IPS DF 4.7 (cell line): Measurements from ENCODE around the gene SH3BP5L.
"Not testable (repeated sequence)": the region's sequence is repeated elsewhere in the genome, so short reads cannot be mapped to it uniquely, and the experiment has no call there.

Source experiments
- DNase-seq: peaks from one replicate; pipeline ENCODE4 v3.0.0-alpha.2; 2013; ENCODE audit warnings: low spot score; ENCODE audit errors: extremely low read depth

Gene SH3BP5L

DNA sequence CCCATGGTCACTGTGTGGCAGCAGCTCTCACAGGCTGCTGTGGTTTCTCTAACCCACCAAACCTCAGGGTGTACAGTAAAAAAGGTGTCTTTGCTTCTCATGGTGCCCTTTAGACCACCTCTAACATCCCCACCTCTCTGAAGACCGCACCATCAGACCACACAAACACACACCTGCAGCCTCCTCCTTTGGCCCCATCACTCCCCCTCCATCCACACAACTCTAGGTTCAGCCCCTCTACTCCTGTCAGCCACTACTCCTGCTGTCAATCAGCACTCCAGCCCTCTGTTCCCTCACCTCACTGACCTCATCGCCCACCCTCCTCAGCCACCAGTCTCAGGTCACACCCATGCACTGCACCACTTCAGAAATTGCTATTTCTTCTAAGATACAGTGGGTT is 25.7 kb upstream of the SH3BP5L start:
- DNase-seq = no peak

DNA sequence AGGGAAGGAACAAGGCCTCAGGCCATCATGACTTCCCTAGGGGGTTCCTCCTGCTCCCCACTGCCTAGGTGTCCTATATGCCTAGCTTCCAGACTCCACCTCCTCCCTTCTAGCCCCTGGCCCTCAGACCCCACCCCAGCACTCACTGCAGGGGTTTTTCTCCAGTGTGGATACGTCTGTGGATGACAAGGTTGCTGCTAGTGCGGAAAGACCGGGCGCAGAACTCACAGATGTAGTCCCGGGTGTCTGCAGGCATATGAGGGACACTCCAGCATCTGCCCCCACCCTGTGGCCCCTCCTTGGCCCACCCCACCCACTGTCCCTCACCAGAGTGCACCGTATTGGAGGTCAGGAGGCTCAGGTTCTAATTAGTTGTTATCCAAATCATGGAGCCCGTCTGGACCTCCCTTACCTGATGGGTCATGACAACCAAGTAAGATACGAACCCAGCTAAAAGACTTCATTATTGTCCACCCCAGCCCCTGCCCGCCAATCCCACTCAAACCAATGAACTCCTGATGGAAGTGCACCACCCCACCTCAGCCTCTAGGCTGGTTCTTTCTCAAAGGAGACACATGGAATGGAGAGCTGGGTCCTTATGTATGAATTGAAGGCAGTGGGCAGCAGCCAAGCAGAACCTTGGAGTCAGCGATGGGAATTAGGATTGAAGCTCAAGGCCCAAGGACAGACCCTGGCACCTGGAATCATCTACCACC is 25.0 kb upstream of the SH3BP5L start:
- DNase-seq = no peak

DNA sequence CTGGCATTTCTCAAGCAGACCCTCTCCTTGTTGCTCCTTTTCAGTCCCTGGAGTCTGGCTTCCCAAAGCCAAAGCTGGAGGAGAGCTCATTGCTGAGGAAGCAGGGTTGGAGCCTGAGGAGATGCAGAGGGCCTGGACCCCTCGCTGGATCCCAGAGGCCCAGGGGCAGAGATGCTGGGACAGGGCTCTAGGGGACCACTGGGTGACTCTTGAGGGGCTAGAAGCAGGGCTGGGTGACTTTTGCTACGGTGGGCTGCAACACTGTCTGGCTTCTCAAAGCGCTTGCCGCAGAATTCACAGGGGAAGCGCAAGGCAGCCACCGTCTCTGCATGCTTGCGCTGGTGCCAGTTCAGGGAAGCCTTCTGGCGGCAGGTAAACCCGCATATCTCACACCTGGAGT is 24.4 kb upstream of the SH3BP5L start:
- DNase-seq = no peak

DNA sequence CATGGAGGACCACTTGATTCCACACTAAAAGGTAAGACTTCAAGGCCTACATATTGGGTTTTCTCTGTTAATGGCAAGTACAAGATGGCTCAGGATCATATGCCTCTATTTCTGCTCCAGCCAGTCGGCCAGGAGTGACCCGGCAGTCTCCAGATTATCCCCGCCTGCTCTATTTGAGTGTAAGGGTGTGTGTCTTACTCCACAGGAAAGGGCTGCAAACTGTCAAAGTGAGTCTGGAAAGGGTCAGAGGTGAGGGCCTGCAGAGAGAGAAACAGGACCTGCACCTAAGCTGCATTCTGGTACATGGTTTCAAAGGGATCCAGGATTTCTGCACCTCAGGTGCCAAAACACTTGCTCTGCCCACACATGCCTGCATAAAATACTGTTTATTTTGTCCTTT is 23.9 kb upstream of the SH3BP5L start:
- no peak for DNase-seq

DNA sequence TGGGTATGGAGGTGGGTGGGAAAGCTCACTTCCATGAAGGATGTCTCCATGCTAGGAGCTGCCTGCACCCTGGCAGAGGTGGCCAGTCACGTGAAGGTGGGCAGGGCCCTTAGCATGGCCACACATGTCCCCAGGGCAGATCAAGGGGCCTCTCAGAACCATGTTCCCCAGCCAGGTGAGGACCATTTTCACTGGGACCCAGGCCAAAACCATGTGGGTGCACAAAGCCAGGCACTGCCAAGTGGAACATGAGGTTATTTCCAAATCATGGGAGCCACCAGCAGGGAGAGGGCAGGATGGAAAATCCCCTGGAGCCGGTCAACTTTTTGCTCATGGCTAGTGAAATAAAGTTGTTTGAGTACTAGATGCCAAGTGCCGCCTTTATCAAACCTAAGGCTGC is 23.4 kb upstream of the SH3BP5L start:
- no peak for DNase-seq

DNA sequence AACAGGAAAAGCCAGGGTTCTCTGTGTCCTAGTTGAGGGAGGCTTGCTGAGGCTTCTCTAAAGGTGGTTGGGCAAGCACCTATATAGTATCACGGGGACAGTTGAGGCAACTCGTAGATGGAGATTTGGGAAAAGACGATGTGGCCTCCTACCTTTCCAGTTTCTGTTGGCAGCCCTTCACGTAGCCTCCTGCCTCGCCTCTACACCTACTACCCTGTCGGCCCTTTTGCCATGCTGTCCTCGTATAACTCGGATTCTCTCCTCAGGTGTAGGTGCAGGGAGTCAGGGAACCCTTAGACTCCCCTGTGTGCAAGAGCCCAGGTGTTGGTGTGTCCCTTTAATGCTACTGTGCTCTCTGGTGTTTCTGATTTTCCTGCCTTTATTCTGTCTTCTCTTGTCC is 22.9 kb upstream of the SH3BP5L start:
- no peak for DNase-seq

DNA sequence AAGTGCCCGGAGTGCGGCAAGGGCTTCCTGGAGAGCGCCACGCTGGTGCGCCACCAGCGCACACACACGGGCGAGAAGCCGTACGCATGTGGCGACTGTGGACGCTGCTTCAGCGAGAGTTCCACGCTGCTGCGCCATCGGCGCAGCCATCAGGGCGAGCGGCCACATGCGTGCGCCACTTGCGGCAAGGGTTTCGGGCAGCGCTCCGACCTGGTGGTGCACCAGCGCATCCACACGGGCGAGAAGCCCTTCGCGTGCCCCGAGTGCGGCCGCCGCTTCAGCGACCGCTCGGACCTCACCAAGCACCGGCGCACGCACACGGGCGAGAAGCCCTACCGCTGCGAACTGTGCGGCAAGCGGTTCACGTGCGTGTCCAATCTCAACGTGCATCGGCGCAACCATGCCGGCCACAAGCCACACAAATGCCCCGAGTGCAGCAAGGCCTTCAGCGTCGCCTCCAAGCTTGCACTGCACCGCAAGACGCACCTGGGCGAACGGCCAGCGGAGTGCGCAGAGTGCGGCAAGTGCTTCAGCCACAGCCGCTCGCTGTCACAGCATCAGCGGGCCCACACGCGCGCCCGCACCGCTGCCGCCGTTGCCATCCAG is 22.3 kb upstream of the SH3BP5L start:
- no peak for DNase-seq

DNA sequence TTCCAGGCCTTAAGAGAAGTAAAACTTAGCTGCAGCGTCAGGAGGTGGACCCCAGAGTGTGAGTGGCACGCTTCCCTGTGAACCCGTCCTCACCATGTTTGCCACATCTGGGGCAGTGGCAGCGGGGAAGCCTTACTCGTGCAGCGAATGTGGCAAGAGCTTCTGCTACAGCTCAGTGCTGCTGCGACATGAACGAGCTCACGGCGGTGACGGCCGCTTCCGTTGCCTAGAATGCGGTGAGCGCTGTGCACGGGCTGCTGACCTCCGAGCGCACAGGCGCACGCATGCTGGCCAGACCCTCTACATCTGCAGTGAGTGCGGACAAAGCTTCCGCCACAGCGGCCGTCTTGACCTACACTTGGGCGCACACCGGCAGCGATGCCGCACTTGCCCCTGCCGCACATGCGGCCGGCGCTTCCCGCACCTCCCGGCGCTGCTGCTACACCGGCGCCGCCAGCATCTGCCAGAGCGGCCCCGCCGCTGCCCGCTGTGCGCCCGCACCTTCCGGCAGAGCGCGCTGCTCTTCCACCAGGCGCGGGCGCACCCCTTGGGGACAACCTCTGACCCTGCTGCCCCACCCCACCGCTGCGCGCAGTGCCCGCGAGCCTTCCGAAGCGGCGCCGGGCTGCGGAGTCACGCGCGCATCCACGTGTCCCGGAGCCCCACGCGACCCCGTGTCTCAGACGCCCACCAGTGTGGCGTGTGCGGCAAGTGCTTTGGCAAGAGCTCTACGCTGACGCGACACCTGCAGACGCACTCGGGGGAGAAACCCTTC is 21.7 kb upstream of the SH3BP5L start:
- no peak for DNase-seq

DNA sequence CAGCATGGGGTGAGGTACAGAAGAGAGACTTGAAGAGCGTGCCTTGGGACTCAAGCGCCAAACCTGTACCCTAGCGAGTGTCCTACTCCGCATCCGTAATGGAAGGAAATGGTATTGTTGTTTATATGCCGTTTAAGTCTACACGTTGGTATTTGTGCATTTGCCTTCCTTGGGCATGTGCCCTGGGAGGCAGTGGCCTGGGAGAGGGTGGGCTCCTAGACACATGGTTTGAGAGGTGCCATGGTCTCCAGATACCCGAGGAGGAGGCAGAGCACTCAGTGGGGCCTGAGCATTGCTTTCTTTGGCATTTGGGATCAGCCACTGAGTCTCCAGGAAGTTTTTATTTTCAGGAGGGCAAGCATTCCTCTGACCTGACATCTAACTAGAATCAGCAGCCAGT is 18.8 kb upstream of the SH3BP5L start:
- DNase-seq = no peak

DNA sequence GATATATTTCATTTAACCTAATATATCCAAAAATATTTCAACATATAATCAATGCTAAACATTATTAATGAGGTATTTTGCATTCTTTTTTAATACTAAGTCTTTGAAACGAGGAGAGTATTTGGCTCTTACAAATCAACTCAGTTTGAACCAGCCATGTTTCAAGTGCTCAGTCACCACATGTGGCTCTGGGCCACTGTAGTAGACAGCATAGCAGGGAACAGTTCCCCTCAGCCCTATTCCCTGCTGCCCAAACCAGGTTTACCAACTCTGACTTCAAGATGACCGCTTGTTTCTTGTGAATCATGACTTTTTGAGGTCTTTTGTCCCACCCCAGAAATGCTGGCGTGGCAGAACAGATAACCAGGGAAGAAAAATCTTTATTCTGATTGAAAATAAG is 18.0 kb upstream of the SH3BP5L start:
- DNase-seq = no peak

DNA sequence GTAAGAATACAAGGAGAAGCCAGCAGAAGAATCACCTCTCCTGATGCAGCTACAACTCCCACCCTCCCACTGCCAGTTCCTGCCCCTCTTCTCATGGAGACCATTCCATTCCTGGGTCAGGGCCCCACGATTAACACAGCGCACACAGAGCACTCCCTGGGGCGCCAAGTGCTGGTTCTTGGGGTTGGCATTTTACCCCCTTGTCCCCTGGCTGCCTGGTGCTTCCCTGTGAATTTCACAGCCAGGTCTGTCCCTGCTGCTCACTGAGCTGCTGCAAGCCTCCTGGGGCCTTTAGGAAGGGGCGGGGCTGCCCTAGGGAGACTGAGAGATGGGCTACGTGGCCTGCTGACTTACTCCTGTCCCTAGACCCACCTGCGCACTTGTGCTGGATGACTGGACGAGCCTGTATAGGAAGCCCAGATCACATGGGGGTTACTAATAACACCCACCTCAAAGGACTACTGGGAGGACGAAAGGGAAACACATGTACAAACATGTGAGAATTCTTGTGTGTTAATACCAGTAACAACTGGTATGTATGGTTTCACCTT is 17.1 kb upstream of the SH3BP5L start:
- DNase-seq = no peak

DNA sequence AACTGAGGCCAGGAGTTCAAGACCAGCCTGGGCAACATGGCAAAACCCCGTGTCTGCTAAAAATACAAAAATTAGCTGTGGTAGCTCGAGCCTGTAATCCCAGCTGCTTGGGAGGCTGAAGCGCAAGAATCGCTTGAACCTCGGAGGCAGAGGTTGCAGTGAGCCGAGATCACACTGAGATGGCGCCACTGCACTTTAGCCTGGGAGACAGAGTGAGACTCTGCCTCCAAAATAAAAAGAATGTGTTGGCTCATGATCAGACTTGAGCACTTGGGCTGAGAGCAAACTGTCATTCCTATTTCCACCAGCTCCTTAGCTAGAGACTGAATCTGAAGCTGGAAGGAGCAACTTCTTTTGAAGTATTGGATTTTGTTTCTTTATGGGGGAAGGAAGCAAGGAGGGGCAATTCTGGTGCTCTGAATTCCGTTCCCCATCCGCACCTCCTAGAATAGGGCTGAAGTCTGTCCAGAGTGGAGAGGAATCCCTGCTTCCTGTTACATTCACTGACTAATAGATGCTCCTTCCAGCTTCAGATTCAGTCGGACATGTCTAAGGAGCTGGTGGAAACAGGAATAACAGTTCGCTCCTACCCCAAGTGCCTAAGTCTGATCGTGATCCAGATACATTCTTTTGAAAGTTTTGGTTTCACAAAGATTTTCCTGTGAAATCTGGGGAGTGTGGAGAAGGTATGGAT is 16.1 kb upstream of the SH3BP5L start:
- no peak for DNase-seq

DNA sequence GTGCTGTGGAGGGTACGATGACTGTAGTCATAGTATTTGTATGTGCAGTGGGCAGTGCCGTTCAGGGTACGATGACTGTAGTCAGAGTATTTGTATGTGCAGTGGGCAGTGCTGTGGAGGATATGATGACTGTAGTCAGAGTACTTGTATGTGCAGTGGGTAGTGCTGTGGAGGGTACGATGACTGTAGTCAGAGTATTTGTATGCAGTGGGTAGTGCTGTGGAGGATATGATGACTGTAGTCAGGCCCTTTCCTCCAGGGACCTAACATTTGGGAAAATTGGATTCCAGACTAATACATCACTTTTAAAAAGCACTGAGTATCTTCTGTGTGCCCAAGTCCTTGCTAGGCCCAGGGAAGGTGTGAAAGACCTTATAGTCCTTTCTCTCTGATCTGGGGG is 15.2 kb upstream of the SH3BP5L start:
- DNase-seq = no peak

DNA sequence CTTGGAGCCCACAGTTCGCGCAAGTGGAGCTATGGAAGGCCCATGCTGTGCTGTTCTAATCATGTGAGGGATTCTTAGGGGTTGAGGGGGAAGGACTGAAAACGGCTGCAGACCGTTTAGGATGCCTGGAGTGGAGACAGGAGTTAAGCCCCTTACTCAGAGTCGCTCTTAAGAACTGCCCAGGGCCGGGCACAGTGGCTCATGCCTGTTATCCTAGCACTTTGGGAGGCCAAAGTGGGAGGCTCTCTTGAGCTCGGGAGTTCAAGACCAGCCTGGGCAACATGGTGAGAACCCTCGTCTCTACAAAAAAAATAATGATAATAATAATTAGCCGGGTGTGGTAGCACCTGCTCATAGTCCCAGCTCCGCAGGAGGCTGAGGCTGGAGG is 13.4 kb upstream of the SH3BP5L start:
- no peak for DNase-seq

DNA sequence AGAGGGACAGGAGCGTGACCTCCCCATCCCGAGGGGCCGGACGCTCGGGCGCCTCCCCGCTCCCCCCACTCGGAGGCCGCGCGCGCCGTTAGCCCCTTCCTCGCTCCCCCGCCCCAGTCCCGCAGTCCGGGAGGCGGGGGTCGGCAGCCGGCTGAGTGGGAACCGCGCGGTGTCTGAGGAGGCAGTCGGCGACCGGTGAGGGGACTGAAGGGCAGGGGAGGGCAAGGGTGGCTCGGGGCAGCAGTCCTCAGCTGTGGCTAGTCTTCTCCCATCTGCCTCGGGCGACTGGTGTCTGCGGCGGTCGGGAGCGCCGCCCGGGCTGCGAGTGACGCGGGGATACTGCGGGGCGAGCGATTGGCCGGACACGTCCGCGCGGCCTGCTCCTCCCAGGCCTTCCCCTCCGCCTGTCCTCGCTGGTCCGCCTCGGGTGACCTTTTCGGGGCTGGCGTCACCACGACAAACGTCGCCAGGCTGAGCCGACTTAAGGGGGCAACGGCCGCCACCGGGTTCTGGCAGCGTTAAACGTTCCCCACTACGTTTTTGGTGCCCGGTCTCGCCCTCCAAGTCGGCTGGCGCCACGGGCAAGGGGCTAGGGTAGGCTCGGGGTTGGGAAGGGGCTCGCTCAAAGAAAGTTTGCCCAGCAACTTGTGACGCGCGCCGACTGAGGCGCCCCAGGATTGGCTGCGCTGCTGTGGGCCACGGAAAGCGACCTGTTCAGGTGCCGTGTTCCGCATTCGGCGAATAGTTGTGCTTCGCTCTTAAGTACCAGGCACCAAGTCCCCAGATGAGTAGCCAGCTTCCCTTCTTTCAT is 12.8 kb upstream of the SH3BP5L start:
- DNase-seq = no peak

DNA sequence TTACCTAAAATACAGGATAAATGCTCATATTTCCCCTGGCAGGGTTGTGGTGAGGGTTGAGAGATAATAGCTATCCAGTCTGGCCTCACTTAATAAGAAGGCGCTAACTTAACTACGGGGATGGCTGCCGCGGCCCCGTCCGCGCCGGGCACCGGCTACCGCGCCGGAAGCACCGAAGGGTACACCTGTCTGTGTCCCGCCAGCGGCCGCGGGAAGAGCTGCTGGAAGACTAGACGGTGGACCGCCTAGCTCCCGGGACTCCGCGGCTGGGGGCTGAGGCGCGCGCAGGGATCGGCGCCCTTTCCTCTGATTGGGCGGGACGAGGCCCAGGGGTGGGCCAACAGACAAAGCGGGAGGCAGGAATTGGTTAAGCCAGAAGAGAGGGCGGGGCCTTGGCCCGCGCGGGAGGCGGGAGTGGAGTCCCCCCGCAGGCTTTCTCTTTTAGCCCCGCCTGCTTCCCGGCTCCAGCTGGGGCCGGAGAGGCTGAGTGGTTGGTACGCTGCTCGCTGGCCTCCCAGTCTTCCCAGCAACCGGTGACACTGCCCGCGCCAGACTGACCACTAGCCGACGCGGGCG is 12.2 kb upstream of the SH3BP5L start, which contains the start of gene ZNF672:
Gene ZNF672, plus strand, starts transcription at position 444 of the 576 bp plus-strand sequence. CDS start 9,051 bp downstream, outside the sequence.
- DNase-seq = no peak

DNA sequence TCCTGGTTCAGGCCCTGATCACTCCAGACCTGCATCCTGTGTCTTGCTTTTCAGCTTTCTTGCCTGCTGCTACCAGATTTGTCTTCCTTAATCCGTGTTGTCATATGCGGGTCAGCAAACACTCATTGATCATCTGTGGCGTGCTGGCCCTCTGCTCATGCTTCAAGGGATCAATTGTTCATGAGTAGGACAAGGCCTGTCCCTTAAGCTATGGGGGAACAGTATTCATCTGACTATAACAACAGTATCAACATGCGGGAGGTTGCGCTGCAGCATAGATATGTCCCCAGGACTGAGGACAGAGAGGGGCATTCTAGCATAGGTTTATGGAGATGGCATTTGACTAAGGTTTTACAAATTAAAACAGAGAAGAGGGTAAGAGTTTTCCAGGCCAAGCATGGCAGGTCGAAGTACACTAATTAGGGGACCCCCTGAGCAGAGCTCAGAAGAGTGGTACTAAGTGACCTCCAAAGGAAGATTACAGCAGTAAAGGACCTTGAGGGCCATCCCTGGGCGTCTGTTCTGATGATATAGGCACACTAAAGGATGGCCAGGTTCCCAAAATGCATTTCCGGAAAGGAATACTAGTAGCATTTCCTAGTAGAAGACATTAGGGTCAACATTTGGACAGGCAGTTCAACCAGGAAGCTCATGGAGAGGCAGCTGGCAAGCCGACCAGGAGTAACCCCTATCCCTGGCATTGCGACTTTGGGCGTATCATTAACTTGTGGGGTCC is 11.5 kb upstream of the SH3BP5L start:
- DNase-seq = no peak

DNA sequence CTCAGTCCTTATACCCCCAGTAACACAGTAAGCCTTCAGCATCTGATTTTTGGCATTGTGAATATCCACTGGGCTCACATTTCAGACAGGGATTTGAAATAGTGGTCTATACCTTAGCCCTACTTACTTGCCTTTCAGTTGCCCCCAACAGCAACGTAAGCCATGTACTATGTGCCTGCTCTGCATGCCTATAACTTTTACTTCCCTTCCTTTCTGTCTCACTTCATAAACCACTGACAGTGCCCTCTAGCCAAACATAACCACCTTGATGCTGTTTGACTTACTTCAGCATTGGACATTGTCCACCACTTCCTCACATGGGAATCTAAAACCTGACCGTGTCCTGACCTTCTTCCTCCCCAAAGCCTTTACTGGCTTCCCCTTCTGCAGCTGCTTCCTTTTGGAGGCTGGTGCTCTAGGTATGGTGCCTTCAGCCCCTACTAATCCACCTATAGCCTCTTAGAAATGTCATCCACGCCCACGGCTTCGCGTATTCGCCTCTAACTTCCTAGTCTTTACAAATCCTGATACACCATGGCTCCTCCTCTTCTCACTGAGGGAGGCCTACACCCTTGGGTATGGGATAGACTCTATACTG is 8.7 kb upstream of the SH3BP5L start:
- DNase-seq = no peak

DNA sequence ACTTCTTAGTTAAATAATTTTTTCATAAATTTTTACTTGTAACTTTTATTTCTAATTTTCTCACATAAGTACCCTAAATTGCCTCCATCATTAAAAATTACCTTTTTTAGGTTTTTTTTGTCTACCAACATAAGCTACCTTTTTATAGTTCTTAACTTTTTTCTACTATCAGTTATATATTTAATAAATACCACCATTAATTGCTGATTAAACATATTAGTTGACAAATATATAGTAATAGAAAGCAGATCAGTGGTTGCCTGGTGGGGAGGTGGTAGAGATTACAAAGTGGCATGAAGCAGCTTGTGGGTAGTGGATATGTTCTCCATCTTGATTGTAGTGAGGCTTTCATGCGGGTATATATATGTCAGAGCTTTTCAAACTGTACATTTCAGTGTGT is 6.1 kb upstream of the SH3BP5L start:
- no peak for DNase-seq

DNA sequence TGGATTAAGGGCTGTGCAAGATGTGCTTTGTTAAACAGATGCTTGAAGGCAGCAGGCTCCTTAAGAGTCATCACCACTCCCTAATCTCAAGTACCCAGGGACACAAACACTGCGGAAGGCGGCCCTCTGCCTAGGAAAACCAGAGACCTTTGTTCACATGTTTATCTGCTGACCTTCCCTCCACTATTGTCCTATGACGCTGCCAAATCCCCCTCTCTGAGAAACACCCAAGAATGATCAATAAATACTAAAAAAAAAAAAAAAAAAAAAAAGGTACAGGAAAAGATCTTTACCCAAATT is 5.0 kb upstream of the SH3BP5L start:
- DNase-seq = not testable (repeated sequence)
